HCT116 (cell line): ENCODE results near the gene NFKBIZ. TPM values are rescaled to one million over a fixed set of nuclear protein-coding genes. Genes with fewer than 3 reads are reported as not detected.

Experiments used
- ATAC-seq: fragments of 200-7000 bp; cut with Tn5 transposase; 2 replicates; pipeline ENCODE4 v1.9.1; 2020; ENCODE audit warnings: mild to moderate bottlenecking, moderate library complexity
- BruUV-seq: library from RNA; stranded (reverse); fragments of 400-500 nt; replicated peaks from 2 replicates; lab custom pipeline; 2021; lab: Mats Ljungman, UMichigan
- CTCF ChIA-PET: fragments of 300-600 bp; sonication (Branson Sonifier 250); formaldehyde crosslinking; loops from one replicate; lab custom pipeline; 2021; ENCODE audit warnings: antibody characterized with exemption; lab: Charles Lee
- POLR2A ChIA-PET: fragments of 300-600, 350-600 bp; sonication (Branson Sonifier 250); formaldehyde crosslinking; loops from one replicate; lab custom pipeline; 2021; ENCODE audit warnings: antibody characterized with exemption; lab: Charles Lee
- RAD21 ChIA-PET, 2 experiments: fragments of 300-600 bp; sonication (Branson Sonifier 250); formaldehyde crosslinking; loops; one replicate each; lab custom pipeline; 2023; ENCODE audit warnings: low total read pairs in 2 of 2; ENCODE audit not compliant: uncharacterized antibody in 2 of 2, unreplicated experiment in 2 of 2, low non-redundant PET in 1 of 2; lab: Charles Lee
- DNase-seq: peaks from one replicate; pipeline ENCODE4 v3.0.0-alpha.2; 2010; ENCODE audit warnings: low read depth, low spot score
- H2AFZ ChIP-seq: fragments of 200-600 bp; shearing (Covaris generic), sonication (generic); 2 replicates; pipeline ENCODE4 v1.6.1; 2017; ENCODE audit warnings: low read depth, mixed run types, mixed read lengths, antibody characterized with exemption, low read length; ENCODE audit not compliant: poor library complexity, severe bottlenecking
- H3K27ac ChIP-seq: 2 replicates; pipeline ENCODE4 v1.5.1; 2012; ENCODE audit warnings: low read depth, low read length
- H3K27me3 ChIP-seq: fragments of 200-600 bp; sonication (generic); 2 replicates; pipeline ENCODE4 v1.6.1; 2016; ENCODE audit warnings: mixed run types, low read length, mixed read lengths; ENCODE audit not compliant: insufficient read depth
- H3K36me3 ChIP-seq, 2 experiments: fragments of 200-500 bp in 1 of 2; fragments of 200-600 bp in 1 of 2; sonication (Bioruptor generic) in 1 of 2; sonication (generic) in 1 of 2; 2 replicates each; pipeline versions ENCODE4 v1.5.1 to v1.6.1; 2014 to 2016; ENCODE audit warnings: low read length in 2 of 2, inconsistent platforms in 1 of 2, mixed read lengths in 1 of 2, mixed run types in 1 of 2; ENCODE audit not compliant: insufficient read depth in 2 of 2, control insufficient read depth in 1 of 2
- H3K4me1 ChIP-seq, 2 experiments: fragments of 200-600 bp in 1 of 2; sonication (generic) in 1 of 2; 2 replicates each; pipeline versions ENCODE4 v1.5.1 to v1.6.1; 2012 to 2017; ENCODE audit warnings: low read length in 2 of 2, inconsistent platforms in 1 of 2, mild to moderate bottlenecking in 1 of 2, mixed read lengths in 1 of 2, mixed run types in 1 of 2, moderate library complexity in 1 of 2; ENCODE audit not compliant: insufficient read depth in 2 of 2, control insufficient read depth in 1 of 2
- H3K4me2 ChIP-seq: fragments of 200-600 bp; sonication (generic); 2 replicates; pipeline ENCODE4 v1.6.1; 2017; ENCODE audit warnings: mixed run types, low read length, mixed read lengths
- H3K4me3 ChIP-seq, 2 experiments: fragments of 200-600 bp in 1 of 2; sonication (generic) in 1 of 2; replicated peaks in 1 of 2; 2 replicates each; pipeline ENCODE4 v1.5.1; 2011 to 2016; ENCODE audit warnings: low read length in 2 of 2, control low read depth in 1 of 2, low read depth in 1 of 2, mild to moderate bottlenecking in 1 of 2, mixed read lengths in 1 of 2, mixed run types in 1 of 2
- H3K79me2 ChIP-seq: fragments of 200-600 bp; sonication (generic); 2 replicates; pipeline ENCODE4 v1.6.1; 2017; ENCODE audit warnings: mild to moderate bottlenecking, mixed run types, low read length, moderate library complexity, mixed read lengths; ENCODE audit not compliant: insufficient read depth
- H3K9ac ChIP-seq: fragments of 200-600 bp; sonication (generic); 2 replicates; pipeline ENCODE4 v1.6.1; 2016; ENCODE audit warnings: low read length, mixed read lengths
- H3K9me2 ChIP-seq: fragments of 200-600 bp; sonication (generic), shearing (Covaris generic); 2 replicates; pipeline ENCODE4 v1.6.1; 2017; ENCODE audit warnings: mixed run types, mild to moderate bottlenecking, moderate library complexity; ENCODE audit not compliant: insufficient read depth
- H3K9me3 ChIP-seq, 2 experiments: fragments of 200-500 bp in 1 of 2; fragments of 200-600 bp in 1 of 2; sonication (Bioruptor generic) in 1 of 2; sonication (generic) in 1 of 2; 2 replicates each; pipeline ENCODE4 v1.6.1; 2014 to 2017; ENCODE audit warnings: low read length in 2 of 2, mixed read lengths in 2 of 2, inconsistent platforms in 1 of 2, low read depth in 1 of 2, mild to moderate bottlenecking in 1 of 2, mixed run types in 1 of 2, moderate library complexity in 1 of 2; ENCODE audit not compliant: control insufficient read depth in 1 of 2, insufficient read depth in 1 of 2
- H4K20me1 ChIP-seq: fragments of 200-600 bp; sonication (generic), shearing (Covaris generic); 2 replicates; pipeline ENCODE4 v1.6.1; 2017; ENCODE audit warnings: mixed run types, mild to moderate bottlenecking, moderate library complexity; ENCODE audit not compliant: insufficient read depth
- CEBPB ChIP-seq: IDR thresholded peaks from 2 replicates; pipeline ENCODE4 v1.6.1; 2012; ENCODE audit warnings: low read depth
- ELF1 ChIP-seq: IDR thresholded peaks from 2 replicates; pipeline ENCODE4 v1.6.1; 2012; ENCODE audit warnings: low read depth, borderline replicate concordance
- EZH2 ChIP-seq: fragments of 200-600 bp; sonication (generic); IDR thresholded peaks from 2 replicates; pipeline ENCODE4 v1.6.1; 2017; ENCODE audit warnings: antibody characterized with exemption, mixed run types
- EZH2phosphoT487 ChIP-seq: fragments of 200-600 bp; IDR thresholded peaks from 2 replicates; pipeline ENCODE4 v1.6.1; 2018; ENCODE audit warnings: antibody characterized with exemption, borderline replicate concordance
- MAX ChIP-seq: IDR thresholded peaks from 2 replicates; pipeline ENCODE4 v1.6.1; 2012
- POLR2AphosphoS5 ChIP-seq: IDR thresholded peaks from 2 replicates; pipeline ENCODE4 v1.6.1; 2011; ENCODE audit warnings: mild to moderate bottlenecking, low read depth, low read length, moderate library complexity
- RAD21 ChIP-seq: IDR thresholded peaks from 2 replicates; pipeline ENCODE4 v1.6.1; 2012; ENCODE audit warnings: low read depth, mild to moderate bottlenecking
- SP1 ChIP-seq: IDR thresholded peaks from 2 replicates; pipeline ENCODE4 v1.6.1; 2012; ENCODE audit warnings: low read depth
- SRF ChIP-seq: IDR thresholded peaks from 2 replicates; pipeline ENCODE4 v1.6.1; 2012; ENCODE audit warnings: low read depth
- TCF7L2 ChIP-seq: IDR thresholded peaks from 2 replicates; pipeline ENCODE4 v1.7.0; 2011; ENCODE audit warnings: borderline replicate concordance, inconsistent platforms; ENCODE audit not compliant: insufficient read depth, insufficient read length; ENCODE audit errors: extremely low read depth
- YY1 ChIP-seq: IDR thresholded peaks from 2 replicates; pipeline ENCODE4 v1.6.1; 2011; ENCODE audit warnings: low read length, low read depth, moderate library complexity, mild to moderate bottlenecking; ENCODE audit not compliant: insufficient replicate concordance; ENCODE audit errors: extremely low read depth
- ZBTB33 ChIP-seq: IDR thresholded peaks from 2 replicates; pipeline ENCODE4 v1.6.1; 2011; ENCODE audit warnings: mild to moderate bottlenecking, low read length, moderate library complexity; ENCODE audit not compliant: insufficient replicate concordance; ENCODE audit errors: extremely low read depth
- ZFX ChIP-seq: fragments of 450-650 bp; IDR thresholded peaks from 2 replicates; pipeline ENCODE4 v1.6.1; 2017
- ZNF274 ChIP-seq: fragments of 200-500 bp; sonication (Bioruptor generic); IDR thresholded peaks from 2 replicates; pipeline ENCODE4 v1.6.1; 2014; ENCODE audit warnings: mild to moderate bottlenecking, low read depth, low read length, inconsistent platforms
- intact Hi-C: fragments of 100-400 bp; cut with micrococcal nuclease; formaldehyde crosslinking; loops from 2 replicates; pipeline ENCODE4 v1.10.0; 2022
- total RNA-seq: library from RNA; stranded (reverse); gene quantifications from one replicate; pipeline ENCODE4 v1.2.1, GENCODE V29; 2021; ENCODE audit not compliant: unreplicated experiment
- TF ChIP-seq, protein P1 (sequence below): IDR thresholded peaks from 2 replicates; pipeline ENCODE4 v1.6.1; 2012
- TF ChIP-seq, protein P2 (sequence below): IDR thresholded peaks from 2 replicates; pipeline ENCODE4 v1.6.1; 2012; ENCODE audit warnings: low read depth

Gene NFKBIZ
- total RNA-seq, 1 experiment from 2014 or later, result 12.2 TPM

DNA sequence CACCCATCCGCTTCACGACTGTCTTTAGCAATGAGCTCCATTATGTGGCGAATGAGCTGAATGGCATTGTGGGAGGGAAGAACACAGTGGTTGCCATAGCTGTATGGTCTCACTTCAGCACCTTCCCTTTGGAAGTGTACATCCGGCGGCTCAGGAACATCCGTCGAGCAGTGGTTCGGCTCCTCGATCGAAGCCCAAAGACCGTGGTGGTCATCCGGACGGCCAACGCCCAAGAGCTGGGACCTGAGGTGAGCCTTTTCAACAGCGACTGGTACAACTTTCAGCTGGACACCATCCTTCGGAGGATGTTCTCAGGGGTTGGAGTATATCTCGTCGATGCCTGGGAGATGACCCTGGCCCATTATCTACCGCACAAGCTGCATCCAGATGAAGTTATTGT is 27.8 kb upstream of the NFKBIZ start:
- no peaks in the 10 kb centered on the region for H3K36me3 ChIP-seq
- no peak overlapping the region for H3K9ac ChIP-seq
- intact Hi-C loops, result no loop called here
- no peak overlapping the region for H2AFZ ChIP-seq
- ATAC-seq, result no peak
- no peaks in the 10 kb centered on the region for H3K9me3 ChIP-seq
- no peak for DNase-seq
- no peak overlapping the region for H3K27ac ChIP-seq
- ChIA-PET POLR2A (no interaction called here), CTCF (interaction anchor here (1.0 to 1.3 kb wide), 3 partner anchors 13 to 407 kb away, joined by 3 read pairs; no protein-coding TSS in a partner anchor), RAD21 (no interaction called here)
- H3K27me3 ChIP-seq, result no peaks in the 10 kb centered on the region
- no peaks in the 10 kb centered on the region for H3K9me2 ChIP-seq
- BruUV-seq, result no TSS peak
- H4K20me1 ChIP-seq, result no peaks in the 10 kb centered on the region
- no peak overlapping the region for H3K4me2 ChIP-seq
- H3K4me1 ChIP-seq, result peaks cover 6 to 7% of the 10 kb centered on the region in 2 experiments; a peak in 3 of 4 replicates
- no peaks in the 10 kb centered on the region for H3K79me2 ChIP-seq
- TF ChIP-seq TCF7L2, result no peak
- TF ChIP-seq RAD21, result no peak
- TF ChIP-seq ZBTB33, result no peak
- TF ChIP-seq ELF1, result no peak
- no peak for TF ChIP-seq SRF
- no peak for TF ChIP-seq MAX
- no peak for TF ChIP-seq ZFX
- TF ChIP-seq EZH2phosphoT487, result no peak
- no peak for TF ChIP-seq POLR2AphosphoS5
- TF ChIP-seq EZH2, result no peak
- no peak for TF ChIP-seq SP1
- TF ChIP-seq, protein P1, sequence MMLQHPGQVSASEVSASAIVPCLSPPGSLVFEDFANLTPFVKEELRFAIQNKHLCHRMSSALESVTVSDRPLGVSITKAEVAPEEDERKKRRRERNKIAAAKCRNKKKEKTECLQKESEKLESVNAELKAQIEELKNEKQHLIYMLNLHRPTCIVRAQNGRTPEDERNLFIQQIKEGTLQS, result no peak
- TF ChIP-seq ZNF274, result no peak
- no peak for TF ChIP-seq CEBPB
- TF ChIP-seq YY1, result no peak
- TF ChIP-seq, protein P2, sequence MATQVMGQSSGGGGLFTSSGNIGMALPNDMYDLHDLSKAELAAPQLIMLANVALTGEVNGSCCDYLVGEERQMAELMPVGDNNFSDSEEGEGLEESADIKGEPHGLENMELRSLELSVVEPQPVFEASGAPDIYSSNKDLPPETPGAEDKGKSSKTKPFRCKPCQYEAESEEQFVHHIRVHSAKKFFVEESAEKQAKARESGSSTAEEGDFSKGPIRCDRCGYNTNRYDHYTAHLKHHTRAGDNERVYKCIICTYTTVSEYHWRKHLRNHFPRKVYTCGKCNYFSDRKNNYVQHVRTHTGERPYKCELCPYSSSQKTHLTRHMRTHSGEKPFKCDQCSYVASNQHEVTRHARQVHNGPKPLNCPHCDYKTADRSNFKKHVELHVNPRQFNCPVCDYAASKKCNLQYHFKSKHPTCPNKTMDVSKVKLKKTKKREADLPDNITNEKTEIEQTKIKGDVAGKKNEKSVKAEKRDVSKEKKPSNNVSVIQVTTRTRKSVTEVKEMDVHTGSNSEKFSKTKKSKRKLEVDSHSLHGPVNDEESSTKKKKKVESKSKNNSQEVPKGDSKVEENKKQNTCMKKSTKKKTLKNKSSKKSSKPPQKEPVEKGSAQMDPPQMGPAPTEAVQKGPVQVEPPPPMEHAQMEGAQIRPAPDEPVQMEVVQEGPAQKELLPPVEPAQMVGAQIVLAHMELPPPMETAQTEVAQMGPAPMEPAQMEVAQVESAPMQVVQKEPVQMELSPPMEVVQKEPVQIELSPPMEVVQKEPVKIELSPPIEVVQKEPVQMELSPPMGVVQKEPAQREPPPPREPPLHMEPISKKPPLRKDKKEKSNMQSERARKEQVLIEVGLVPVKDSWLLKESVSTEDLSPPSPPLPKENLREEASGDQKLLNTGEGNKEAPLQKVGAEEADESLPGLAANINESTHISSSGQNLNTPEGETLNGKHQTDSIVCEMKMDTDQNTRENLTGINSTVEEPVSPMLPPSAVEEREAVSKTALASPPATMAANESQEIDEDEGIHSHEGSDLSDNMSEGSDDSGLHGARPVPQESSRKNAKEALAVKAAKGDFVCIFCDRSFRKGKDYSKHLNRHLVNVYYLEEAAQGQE, result no peak
- no peak overlapping the region for H3K4me3 ChIP-seq
